Calu3 (cell line): Measurements from ENCODE around the gene NRP2. TPM values are rescaled to one million over a fixed set of nuclear protein-coding genes. Genes with fewer than 3 reads are reported as not detected.

ENCODE experiments used
- BruUV-seq: library from RNA; stranded (reverse); fragments of 400-500 nt; replicated peaks from 2 replicates; lab custom pipeline; 2021; lab: Mats Ljungman, UMichigan
- CTCF ChIA-PET: fragments of 300-600 bp; sonication (Branson Sonifier 250); formaldehyde crosslinking; loops from one replicate; lab custom pipeline; 2022; ENCODE audit warnings: antibody characterized with exemption; lab: Charles Lee
- DNase-seq: peaks from one replicate; pipeline ENCODE4 v3.0.0; 2022
- H3K27ac Mint-ChIP-seq: one replicate; pipeline ENCODE4 v1.8.0; 2022; ENCODE audit warnings: mixed read lengths; ENCODE audit not compliant: unreplicated experiment
- H3K27me3 Mint-ChIP-seq: one replicate; pipeline ENCODE4 v1.8.0; 2022; ENCODE audit warnings: mixed read lengths; ENCODE audit not compliant: unreplicated experiment
- H3K36me3 Mint-ChIP-seq: one replicate; pipeline ENCODE4 v1.8.0; 2022; ENCODE audit warnings: mild to moderate bottlenecking, moderate library complexity, mixed read lengths; ENCODE audit not compliant: insufficient read depth, unreplicated experiment
- H3K4me1 Mint-ChIP-seq: one replicate; pipeline ENCODE4 v1.8.0; 2022; ENCODE audit warnings: mild to moderate bottlenecking, low read depth, mixed read lengths; ENCODE audit not compliant: unreplicated experiment
- H3K4me3 Mint-ChIP-seq: one replicate; pipeline ENCODE4 v1.8.0; 2022; ENCODE audit warnings: mild to moderate bottlenecking, low read depth, moderate library complexity, mixed read lengths; ENCODE audit not compliant: unreplicated experiment
- H3K9me3 Mint-ChIP-seq: one replicate; pipeline ENCODE4 v1.8.0; 2022; ENCODE audit warnings: low read depth, mixed read lengths; ENCODE audit not compliant: unreplicated experiment
- intact Hi-C: fragments of 100-400 bp; cut with micrococcal nuclease; formaldehyde crosslinking; loops from one replicate; pipeline ENCODE4 v1.10.0; 2022; ENCODE audit not compliant: unreplicated experiment
- total RNA-seq: library from RNA; stranded (reverse); gene quantifications from 2 replicates; pipeline ENCODE4 v1.2.3, GENCODE V29; 2022
- TF ChIP-seq, protein P1 (sequence below): fragments of 200-600 bp; IDR thresholded peaks from one replicate; pipeline ENCODE4 v1.8.0; 2022; ENCODE audit warnings: antibody characterized with exemption; ENCODE audit not compliant: unreplicated experiment

The NRP2 gene
- total RNA-seq, 1 experiment from 2014 or later, result 19.9 TPM

DNA sequence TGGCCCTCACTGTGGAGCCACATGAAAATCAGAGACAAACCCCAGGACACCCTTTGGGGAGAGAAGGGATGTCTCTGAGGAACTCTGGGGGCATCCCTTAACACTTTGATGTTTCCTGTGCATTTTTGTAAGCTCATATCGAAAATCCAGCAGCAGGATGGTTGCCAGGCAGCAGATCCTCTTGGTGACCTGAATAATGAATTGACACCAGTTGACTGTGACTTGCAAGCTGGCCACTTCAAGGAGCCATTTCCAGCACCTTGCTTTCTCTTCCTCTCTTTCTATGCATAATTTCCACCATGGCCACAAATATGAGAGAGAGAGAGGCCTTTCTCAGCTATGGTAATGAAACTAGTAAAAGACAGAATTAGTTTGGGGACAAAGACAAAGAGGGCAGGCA lies 91.7 kb downstream of the NRP2 start:
- no TSS peak for BruUV-seq
- no peak overlapping the region for H3K27ac Mint-ChIP-seq

DNA sequence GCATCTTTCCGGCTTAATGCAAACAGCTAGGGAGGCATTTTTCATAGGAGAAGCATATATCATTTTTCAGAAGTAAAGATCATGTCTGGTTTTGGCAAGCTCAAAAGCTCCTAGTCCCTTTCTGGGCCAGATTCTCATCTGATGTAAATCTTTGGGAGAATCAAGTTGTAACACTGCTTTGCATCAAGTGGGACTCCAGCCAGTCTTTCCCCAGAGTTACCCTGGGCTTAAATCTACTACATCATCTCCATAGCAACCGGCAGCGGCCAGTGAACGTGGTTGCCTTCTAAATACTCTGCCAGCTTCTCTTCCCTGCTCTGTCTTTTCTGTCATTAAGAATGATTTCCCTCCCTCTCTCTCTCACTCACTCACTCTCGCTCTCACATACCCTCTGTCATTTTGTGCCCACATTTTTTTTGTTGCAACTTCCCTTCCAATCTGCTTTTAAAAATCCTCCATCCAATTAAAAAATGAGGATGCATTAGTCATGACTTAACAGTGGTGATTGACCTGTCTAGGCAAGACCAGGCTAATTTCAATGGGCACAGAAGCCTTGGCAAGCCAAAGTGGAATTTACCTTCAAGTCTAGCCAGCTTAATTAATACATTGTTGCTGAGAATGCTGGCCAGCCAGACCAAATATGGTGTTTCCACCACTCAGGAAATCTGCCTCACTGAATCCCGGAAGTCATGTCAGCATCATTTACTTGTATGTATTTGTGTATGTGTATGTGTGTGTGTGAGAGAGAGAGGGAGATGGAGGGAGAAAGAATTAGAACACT lies 93.0 kb downstream of the NRP2 start:
- no peak for DNase-seq
- Mint-ChIP-seq H3K27ac (no peak overlapping the region), H3K36me3 (no peaks in the 10 kb centered on the region), H3K4me1 (peaks cover 13% of the 10 kb centered on the region), H3K27me3 (no peaks in the 10 kb centered on the region), H3K4me3 (no peak overlapping the region), H3K9me3 (no peaks in the 10 kb centered on the region)
- CTCF ChIA-PET, result no interaction called here
- TF ChIP-seq, protein P1, sequence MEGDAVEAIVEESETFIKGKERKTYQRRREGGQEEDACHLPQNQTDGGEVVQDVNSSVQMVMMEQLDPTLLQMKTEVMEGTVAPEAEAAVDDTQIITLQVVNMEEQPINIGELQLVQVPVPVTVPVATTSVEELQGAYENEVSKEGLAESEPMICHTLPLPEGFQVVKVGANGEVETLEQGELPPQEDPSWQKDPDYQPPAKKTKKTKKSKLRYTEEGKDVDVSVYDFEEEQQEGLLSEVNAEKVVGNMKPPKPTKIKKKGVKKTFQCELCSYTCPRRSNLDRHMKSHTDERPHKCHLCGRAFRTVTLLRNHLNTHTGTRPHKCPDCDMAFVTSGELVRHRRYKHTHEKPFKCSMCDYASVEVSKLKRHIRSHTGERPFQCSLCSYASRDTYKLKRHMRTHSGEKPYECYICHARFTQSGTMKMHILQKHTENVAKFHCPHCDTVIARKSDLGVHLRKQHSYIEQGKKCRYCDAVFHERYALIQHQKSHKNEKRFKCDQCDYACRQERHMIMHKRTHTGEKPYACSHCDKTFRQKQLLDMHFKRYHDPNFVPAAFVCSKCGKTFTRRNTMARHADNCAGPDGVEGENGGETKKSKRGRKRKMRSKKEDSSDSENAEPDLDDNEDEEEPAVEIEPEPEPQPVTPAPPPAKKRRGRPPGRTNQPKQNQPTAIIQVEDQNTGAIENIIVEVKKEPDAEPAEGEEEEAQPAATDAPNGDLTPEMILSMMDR, result no peak
- BruUV-seq, result no TSS peak
- intact Hi-C loops, result loop anchor here (2.0 kb wide), 1 partner anchor 152 kb away; no protein-coding TSS in a partner anchor

More for the DNA sequence above, 91.7 kb downstream of the NRP2 start:
- CTCF ChIA-PET, result no interaction called here
- peaks cover 26% of the 10 kb centered on the region for H3K4me1 Mint-ChIP-seq
- no peak for DNase-seq
- peaks cover 7% of the 10 kb centered on the region for H3K36me3 Mint-ChIP-seq
- H3K4me3 Mint-ChIP-seq, result no peak overlapping the region
- no peaks in the 10 kb centered on the region for H3K27me3 Mint-ChIP-seq
- TF ChIP-seq, protein P1, result no peak
- no peaks in the 10 kb centered on the region for H3K9me3 Mint-ChIP-seq
- intact Hi-C loops, result loop anchor here (2.0 kb wide), 1 partner anchor 153 kb away; no protein-coding TSS in a partner anchor

DNA sequence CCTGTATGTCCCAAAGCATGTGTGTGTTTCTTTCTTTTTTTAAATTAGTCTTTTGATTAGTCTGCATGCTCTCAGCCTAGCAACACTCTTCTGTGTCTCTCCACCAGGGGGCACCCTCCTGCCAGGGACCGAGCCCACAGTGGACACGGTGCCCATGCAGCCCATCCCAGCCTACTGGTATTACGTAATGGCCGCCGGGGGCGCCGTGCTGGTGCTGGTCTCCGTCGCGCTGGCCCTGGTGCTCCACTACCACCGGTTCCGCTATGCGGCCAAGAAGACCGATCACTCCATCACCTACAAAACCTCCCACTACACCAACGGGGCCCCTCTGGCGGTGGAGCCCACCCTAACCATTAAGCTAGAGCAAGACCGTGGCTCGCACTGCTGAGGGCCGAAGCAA lies 93.8 kb downstream of the NRP2 start:
- TF ChIP-seq, protein P1, result peak; percentile 67
- Mint-ChIP-seq H3K4me3 (no peak overlapping the region), H3K27me3 (no peaks in the 10 kb centered on the region), H3K9me3 (no peaks in the 10 kb centered on the region), H3K36me3 (no peaks in the 10 kb centered on the region), H3K27ac (no peak overlapping the region), H3K4me1 (peaks cover 5% of the 10 kb centered on the region)
- intact Hi-C loops, result loop anchor here (1.0 kb wide), 1 partner anchor 109 kb away; no protein-coding TSS in a partner anchor
- BruUV-seq, result no TSS peak
- peak; percentile 76 for DNase-seq
- CTCF ChIA-PET, result no interaction called here

- CTCF ChIA-PET, result interaction anchor here (0.7 kb wide), 1 partner anchor 1519 kb away, joined by 3 read pairs; no protein-coding TSS in a partner anchor
- no TSS peak for BruUV-seq
- Mint-ChIP-seq H3K4me1 (no peaks in the 10 kb centered on the region), H3K4me3 (no peak overlapping the region), H3K9me3 (no peaks in the 10 kb centered on the region), H3K27ac (no peak overlapping the region), H3K36me3 (no peaks in the 10 kb centered on the region), H3K27me3 (no peaks in the 10 kb centered on the region)
- TF ChIP-seq, protein P1, result no peak
- intact Hi-C loops, result loop anchor here (1.0 kb wide), 1 partner anchor 109 kb away; no protein-coding TSS in a partner anchor
- no peak for DNase-seq
Observed at GRCh38 chr2:205776720-205777119, 94.4 kb downstream of the NRP2 start.
